Esophagus squamous epithelium (tissue), 5 donors: ENCODE results near the gene HBE1. TPM values are rescaled to one million over a fixed set of nuclear protein-coding genes. Genes with fewer than 3 reads are reported as not detected.

ENCODE experiments used
- DNase-seq: peaks from one replicate; lab custom pipeline; 2025; lab: John Stamatoyannopoulos, UW
- H3K27ac ChIP-seq, 4 donors: fragments of 200-600 bp; sonication (generic); one replicate each; pipeline ENCODE4 v1.5.1; 2016 to 2019; ENCODE audit warnings: mild to moderate bottlenecking in 1 of 4
- H3K27me3 ChIP-seq, 4 donors: fragments of 200-600 bp; sonication (generic); 1 replicate in 3 of 4; 2 replicates in 1 of 4; pipeline versions ENCODE4 v1.5.1 to v1.6.0; 2017 to 2021; ENCODE audit warnings: antibody characterized with exemption in 1 of 4
- H3K36me3 ChIP-seq, 3 donors: fragments of 200-600 bp; sonication (generic); one replicate each; pipeline ENCODE4 v1.5.1; 2016 to 2019
- H3K4me1 ChIP-seq, 3 donors: fragments of 200-600 bp; sonication (generic); one replicate each; pipeline ENCODE4 v1.5.1; 2017 to 2019
- H3K4me3 ChIP-seq, 4 donors: fragments of 200-600 bp; sonication (generic); 1 replicate in 3 of 4; 2 replicates in 1 of 4; pipeline ENCODE4 v1.5.1; 2016 to 2019; ENCODE audit warnings: mild to moderate bottlenecking in 2 of 4, moderate library complexity in 1 of 4
- H3K9me3 ChIP-seq, 3 donors: fragments of 200-600 bp; sonication (generic); one replicate each; pipeline ENCODE4 v1.5.1; 2016 to 2019
- CTCF ChIP-seq, 6 experiments: fragments of 450-650 bp in 4 of 6; fragments of 200-600 bp in 2 of 6; sonication (generic) in 2 of 6; IDR thresholded peaks; one replicate each; pipeline ENCODE4 v1.5.1; 2016 to 2019; ENCODE audit warnings: antibody characterized with exemption in 6 of 6, mild to moderate bottlenecking in 4 of 6, moderate library complexity in 4 of 6
- POLR2A ChIP-seq, 4 donors: fragments of 450-650 bp; IDR thresholded peaks; one replicate each; pipeline ENCODE4 v1.6.1; 2017; ENCODE audit warnings: antibody characterized with exemption in 4 of 4, mild to moderate bottlenecking in 4 of 4, moderate library complexity in 3 of 4
- WGBS, 2 donors: methylation state at CpG; one replicate each; pipeline ENCODE4 v1.1.5; 2018; 5-methylcytosine and 5-hydroxymethylcytosine counted together
- intact Hi-C: fragments of 100-400 bp; cut with DNase I; formaldehyde crosslinking; loops from one replicate; pipeline ENCODE4 v1.15.0; 2022
- total RNA-seq, 4 donors: library from RNA; depleted of rRNA; stranded (reverse); fragments of >200 nt; gene quantifications; one replicate each; pipeline ENCODE4 v1.1.0, GENCODE V29; 2016
- donor health status: DM: yes; HTN: yes; CAD: no.

The HBE1 gene
- total RNA-seq, 4 donors from 2014 or later, result not detected

GRCh38 chr11:5228124-5228523 is 41.6 kb downstream of the HBE1 start:
- Histone ChIP-seq H3K9me3 (no peaks in the 10 kb centered on the region), H3K27me3 (no peaks in the 10 kb centered on the region), H3K4me3 (no peak overlapping the region), H3K4me1 (no peaks in the 10 kb centered on the region), H3K36me3 (no peaks in the 10 kb centered on the region), H3K27ac (no peak overlapping the region)
- intact Hi-C loops, result no loop called here
- no peak for DNase-seq
- no peak for TF ChIP-seq POLR2A (IDR thresholded peaks at IDR 0.05)
- no peak for TF ChIP-seq CTCF (IDR thresholded peaks at IDR 0.05)
- WGBS, 2 donors, result 55 to 58% methylated on average over 5 of the region's 5 CpGs

DNA sequence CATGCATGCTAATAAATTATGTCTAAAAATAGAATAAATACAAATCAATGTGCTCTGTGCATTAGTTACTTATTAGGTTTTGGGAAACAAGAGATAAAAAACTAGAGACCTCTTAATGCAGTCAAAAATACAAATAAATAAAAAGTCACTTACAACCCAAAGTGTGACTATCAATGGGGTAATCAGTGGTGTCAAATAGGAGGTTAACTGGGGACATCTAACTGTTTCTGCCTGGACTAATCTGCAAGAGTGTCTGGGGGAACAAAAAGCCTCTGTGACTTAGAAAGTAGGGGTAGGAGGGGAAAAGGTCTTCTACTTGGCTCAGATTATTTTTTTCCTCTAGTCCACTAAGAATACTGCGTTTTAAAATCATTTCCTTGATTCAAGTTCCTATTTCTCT is 42.1 kb downstream of the HBE1 start:
- Histone ChIP-seq H3K4me3 (no peak overlapping the region), H3K4me1 (no peaks in the 10 kb centered on the region), H3K27ac (no peak overlapping the region), H3K9me3 (no peaks in the 10 kb centered on the region), H3K36me3 (no peaks in the 10 kb centered on the region), H3K27me3 (no peaks in the 10 kb centered on the region)
- DNase-seq, result no peak
- WGBS, 2 donors, result 26% methylated on average over 1 of the region's 1 CpG
- intact Hi-C loops, result no loop called here
- TF ChIP-seq CTCF (IDR thresholded peaks at IDR 0.05) (no peak), POLR2A (IDR thresholded peaks at IDR 0.05) (no peak)

GRCh38 chr11:5226732-5227310 is 42.9 kb downstream of the HBE1 start, which contains the start of gene HBB:
Gene HBB, minus strand, starts transcription at chr11:5227071. Its CDS starts 50 bp downstream, at chr11:5227021.
- no peak within 1 kb of the TSS for H3K4me3 ChIP-seq
- H3K4me1 ChIP-seq, result no peaks in the 10 kb centered on the region
- no peak for DNase-seq
- TF ChIP-seq POLR2A (IDR thresholded peaks at IDR 0.05) (no peak), CTCF (IDR thresholded peaks at IDR 0.05) (no peak)
- no peaks in the 10 kb centered on the region for H3K9me3 ChIP-seq
- no peaks in the 10 kb centered on the region for H3K27me3 ChIP-seq
- no peak within 1 kb of the TSS for H3K27ac ChIP-seq
- WGBS, 2 donors, result 75 to 87% methylated on average over 3 of the region's 3 CpGs
- intact Hi-C loops, result no loop called here
- H3K36me3 ChIP-seq, result no peaks in the 10 kb centered on the region

- Histone ChIP-seq H3K27ac (no peak overlapping the region), H3K4me1 (no peaks in the 10 kb centered on the region), H3K4me3 (no peak overlapping the region), H3K27me3 (no peaks in the 10 kb centered on the region), H3K9me3 (no peaks in the 10 kb centered on the region), H3K36me3 (no peaks in the 10 kb centered on the region)
- intact Hi-C loops, result no loop called here
- no peak for DNase-seq
- TF ChIP-seq CTCF (IDR thresholded peaks at IDR 0.05) (no peak), POLR2A (IDR thresholded peaks at IDR 0.05) (no peak)
- 41 to 48% methylated on average over 2 of the region's 2 CpGs for WGBS, 2 donors
Observed at GRCh38 chr11:5225480-5225871, 44.3 kb downstream of the HBE1 start.

GRCh38 chr11:5224538-5225479 is 44.9 kb downstream of the HBE1 start:
- no peak for DNase-seq
- intact Hi-C loops, result no loop called here
- Histone ChIP-seq H3K4me1 (no peaks in the 10 kb centered on the region), H3K27ac (no peak overlapping the region), H3K27me3 (no peaks in the 10 kb centered on the region), H3K9me3 (no peaks in the 10 kb centered on the region), H3K4me3 (no peak overlapping the region), H3K36me3 (no peaks in the 10 kb centered on the region)
- no peak for TF ChIP-seq POLR2A (IDR thresholded peaks at IDR 0.05)
- TF ChIP-seq CTCF (IDR thresholded peaks at IDR 0.05), result no peak
- WGBS, 2 donors, result 74 to 81% methylated on average over 5 to 6 of the region's 6 CpGs
